HL-60 (cell line): ENCODE measurements around the gene BRF1.

Source experiments
- DNase-seq, 2 experiments: peaks; one replicate each; pipeline ENCODE4 v3.0.0-alpha.2; 2010 to 2020; ENCODE audit warnings: low read depth in 1 of 2, low spot score in 1 of 2
- H3K27ac ChIP-seq: fragments of 250-450 bp; sonication (Bioruptor Pico); replicated peaks from 2 replicates; pipeline ENCODE4 v1.5.1; 2020; ENCODE audit warnings: mild to moderate bottlenecking, moderate library complexity
- H3K27me3 ChIP-seq: fragments of 250-450 bp; sonication (Bioruptor Pico); 2 replicates; pipeline ENCODE4 v1.5.1; 2021; ENCODE audit warnings: mild to moderate bottlenecking, moderate library complexity; ENCODE audit not compliant: insufficient read depth, poor library complexity, severe bottlenecking
- H3K4me3 ChIP-seq: replicated peaks from 2 replicates; pipeline ENCODE4 v1.5.1; 2011; ENCODE audit warnings: mild to moderate bottlenecking, control low read depth, low read length; ENCODE audit not compliant: insufficient read depth
- CTCF ChIP-seq: IDR thresholded peaks from one replicate; pipeline ENCODE4 v1.5.1; 2011; ENCODE audit warnings: low read length, control low read depth, inconsistent platforms; ENCODE audit not compliant: insufficient read depth
- GABPA ChIP-seq: IDR thresholded peaks from 2 replicates; pipeline ENCODE4 v1.6.1; 2012; ENCODE audit warnings: low read depth
- POLR2AphosphoS5 ChIP-seq: IDR thresholded peaks from 2 replicates; pipeline ENCODE4 v1.6.1; 2012; ENCODE audit warnings: low read depth
- REST ChIP-seq: IDR thresholded peaks from 2 replicates; pipeline ENCODE4 v1.6.1; 2012; ENCODE audit warnings: low read depth; ENCODE audit not compliant: insufficient replicate concordance
- SPI1 ChIP-seq: IDR thresholded peaks from 2 replicates; pipeline ENCODE4 v1.6.1; 2012; ENCODE audit warnings: low read depth, mild to moderate bottlenecking, borderline replicate concordance

Gene BRF1

GRCh38 chr14:105250986-105251385 is 49.8 kb downstream of the BRF1 start:
- TF ChIP-seq POLR2AphosphoS5 (no peak), REST (no peak), SPI1 (no peak), CTCF (no peak), GABPA (no peak)
- Histone ChIP-seq H3K4me3 (no peak overlapping the region), H3K27me3 (no peaks in the 10 kb centered on the region), H3K27ac (no peak overlapping the region)
- no peak for DNase-seq

DNA sequence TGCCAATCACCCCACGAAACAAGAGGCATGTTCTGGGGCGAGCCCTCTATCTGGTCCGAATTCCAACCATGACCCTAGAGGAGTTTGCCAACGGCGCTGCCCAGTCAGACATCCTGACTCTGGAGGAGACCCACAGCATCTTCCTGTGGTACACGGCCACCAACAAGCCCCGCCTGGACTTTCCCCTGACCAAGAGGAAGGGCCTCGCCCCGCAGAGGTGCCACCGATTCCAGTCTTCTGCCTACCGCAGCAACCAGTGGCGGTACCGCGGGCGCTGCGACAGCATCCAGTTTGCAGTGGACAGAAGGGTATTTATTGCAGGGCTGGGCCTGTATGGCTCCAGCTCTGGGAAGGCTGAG is 50.8 kb downstream of the BRF1 start:
- no peak for DNase-seq
- no peak for TF ChIP-seq POLR2AphosphoS5
- TF ChIP-seq REST, result no peak
- no peak for TF ChIP-seq SPI1
- TF ChIP-seq GABPA, result no peak
- TF ChIP-seq CTCF, result no peak
- H3K27me3 ChIP-seq, result no peaks in the 10 kb centered on the region
- no peak overlapping the region for H3K27ac ChIP-seq
- H3K4me3 ChIP-seq, result no peak overlapping the region

GRCh38 chr14:105249182-105250007 is 51.4 kb downstream of the BRF1 start:
- H3K27ac ChIP-seq, result no peak overlapping the region
- DNase-seq, result no peak
- TF ChIP-seq SPI1, result no peak
- TF ChIP-seq GABPA, result no peak
- TF ChIP-seq POLR2AphosphoS5, result no peak
- no peak for TF ChIP-seq REST
- TF ChIP-seq CTCF, result no peak

More at GRCh38 chr14:105249182-105250007, 51.4 kb downstream of the BRF1 start:
- Histone ChIP-seq H3K4me3 (peak overlapping the region; percentile 42), H3K27me3 (no peaks in the 10 kb centered on the region)
